ENCODE results near the gene JTB.

DNA sequence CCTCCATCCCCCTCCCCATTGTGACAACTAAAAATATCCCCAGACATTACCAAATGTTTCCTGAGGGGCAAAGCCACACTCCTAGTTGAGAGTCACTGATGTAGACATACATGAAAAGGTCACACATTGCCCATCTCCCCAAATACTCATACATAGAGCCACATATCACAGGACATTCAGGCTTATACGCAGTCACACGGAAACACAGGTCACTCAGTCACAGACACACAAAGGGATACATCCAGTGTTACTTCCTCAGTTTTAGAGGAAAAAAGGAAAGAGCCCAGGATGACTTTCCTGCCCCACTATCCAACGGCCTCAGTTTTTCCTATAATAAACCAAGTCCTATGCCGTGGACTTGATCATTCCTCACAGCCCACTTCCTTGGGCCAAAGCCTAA lies 16.1 kb downstream of the JTB start:
- TF ChIP-seq, protein P1, sequence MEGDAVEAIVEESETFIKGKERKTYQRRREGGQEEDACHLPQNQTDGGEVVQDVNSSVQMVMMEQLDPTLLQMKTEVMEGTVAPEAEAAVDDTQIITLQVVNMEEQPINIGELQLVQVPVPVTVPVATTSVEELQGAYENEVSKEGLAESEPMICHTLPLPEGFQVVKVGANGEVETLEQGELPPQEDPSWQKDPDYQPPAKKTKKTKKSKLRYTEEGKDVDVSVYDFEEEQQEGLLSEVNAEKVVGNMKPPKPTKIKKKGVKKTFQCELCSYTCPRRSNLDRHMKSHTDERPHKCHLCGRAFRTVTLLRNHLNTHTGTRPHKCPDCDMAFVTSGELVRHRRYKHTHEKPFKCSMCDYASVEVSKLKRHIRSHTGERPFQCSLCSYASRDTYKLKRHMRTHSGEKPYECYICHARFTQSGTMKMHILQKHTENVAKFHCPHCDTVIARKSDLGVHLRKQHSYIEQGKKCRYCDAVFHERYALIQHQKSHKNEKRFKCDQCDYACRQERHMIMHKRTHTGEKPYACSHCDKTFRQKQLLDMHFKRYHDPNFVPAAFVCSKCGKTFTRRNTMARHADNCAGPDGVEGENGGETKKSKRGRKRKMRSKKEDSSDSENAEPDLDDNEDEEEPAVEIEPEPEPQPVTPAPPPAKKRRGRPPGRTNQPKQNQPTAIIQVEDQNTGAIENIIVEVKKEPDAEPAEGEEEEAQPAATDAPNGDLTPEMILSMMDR (IDR thresholded peaks at IDR 0.05; ENCODE audit: low read depth, low read length, poor library complexity, severe bottlenecking), result no peak
- no peak for TF ChIP-seq EZH2phosphoT487 (IDR thresholded peaks at IDR 0.05; ENCODE audit: borderline replicate concordance, low read length)

All from DOHH2 (cell line).